B cell (primary cell): ENCODE measurements around the gene CD247. TPM values are rescaled to one million over a fixed set of nuclear protein-coding genes. Genes with fewer than 3 reads are reported as not detected.

Experiments used
- ATAC-seq: fragments of 200-7000 bp; cut with Tn5 transposase; one replicate; pipeline ENCODE4 v1.10.0; 2021; ENCODE audit warnings: low read depth, mild to moderate bottlenecking, moderate number of reproducible peaks, moderate library complexity
- CTCF ChIA-PET: fragments of 350-600 bp; sonication (Branson Sonifier 250); formaldehyde crosslinking; loops from one replicate; lab custom pipeline; 2021; ENCODE audit warnings: antibody characterized with exemption, inconsistent platforms; lab: Charles Lee
- POLR2A ChIA-PET: fragments of 350-600 bp; sonication (Branson Sonifier 250); formaldehyde crosslinking; loops from one replicate; lab custom pipeline; 2021; ENCODE audit warnings: antibody characterized with exemption; lab: Charles Lee
- DNase-seq: peaks from one replicate; pipeline ENCODE4 v3.0.0; 2013
- H2AFZ ChIP-seq: 2 replicates; pipeline ENCODE4 v1.6.1; 2012; ENCODE audit warnings: mild to moderate bottlenecking, low read depth, low read length; ENCODE audit not compliant: insufficient read depth, poor library complexity, severe bottlenecking
- H3K27ac ChIP-seq, 2 donors: 1 replicate in 1 of 2; 2 replicates in 1 of 2; pipeline ENCODE4 v1.5.1; 2012 to 2013; ENCODE audit warnings: low read length in 2 of 2, mild to moderate bottlenecking in 2 of 2, moderate library complexity in 1 of 2
- H3K27me3 ChIP-seq, 4 experiments: fragments of 200-600 bp in 1 of 4; sonication (generic) in 1 of 4; replicated peaks in 1 of 4; 1 replicate in 2 of 4; 2 replicates in 2 of 4; pipeline versions ENCODE4 v1.6.1 to v1.7.0; 2013 to 2016; ENCODE audit warnings: low read length in 3 of 4, mild to moderate bottlenecking in 2 of 4, mixed read lengths in 1 of 4, moderate library complexity in 1 of 4; ENCODE audit not compliant: insufficient read depth in 4 of 4, control insufficient read depth in 3 of 4; ENCODE audit errors: control extremely low read depth in 1 of 4
- H3K36me3 ChIP-seq, 2 experiments: replicated peaks in 1 of 2; 1 replicate in 1 of 2; 2 replicates in 1 of 2; pipeline versions ENCODE4 v1.6.1 to v1.7.1; 2013; ENCODE audit warnings: low read length in 1 of 2; ENCODE audit not compliant: insufficient read depth in 2 of 2, control insufficient read depth in 1 of 2; ENCODE audit errors: control extremely low read depth in 1 of 2, extremely low read depth in 1 of 2
- H3K4me1 ChIP-seq, 2 donors: fragments of 200-600 bp in 1 of 2; sonication (generic) in 1 of 2; 1 replicate in 1 of 2; 2 replicates in 1 of 2; pipeline versions ENCODE4 v1.5.1 to v1.6.1; 2013 to 2017; ENCODE audit warnings: low read length in 2 of 2; ENCODE audit not compliant: control insufficient read depth in 2 of 2, insufficient read depth in 2 of 2
- H3K4me2 ChIP-seq: replicated peaks from 2 replicates; pipeline ENCODE3; 2012; ENCODE audit warnings: mild to moderate bottlenecking, low read depth, low read length; ENCODE audit not compliant: poor library complexity, severe bottlenecking
- H3K4me3 ChIP-seq, 5 experiments: fragments of 200-600 bp in 1 of 5; sonication (generic) in 1 of 5; 1 replicate in 3 of 5; 2 replicates in 2 of 5; pipeline versions ENCODE4 v1.5.1 to v1.7.0; 2011 to 2016; ENCODE audit warnings: low read length in 4 of 5, mild to moderate bottlenecking in 4 of 5, low read depth in 2 of 5, control low read depth in 1 of 5, moderate library complexity in 1 of 5; ENCODE audit not compliant: insufficient read depth in 1 of 5; ENCODE audit errors: control extremely low read depth in 1 of 5, extremely low read depth in 1 of 5
- H3K79me2 ChIP-seq: fragments of 200-600 bp; sonication (generic); one replicate; pipeline ENCODE4 v1.6.0; 2016; ENCODE audit warnings: low read length; ENCODE audit not compliant: control insufficient read depth, insufficient read depth
- H3K9ac ChIP-seq: fragments of 200-600 bp; sonication (generic); 2 replicates; pipeline ENCODE4 v1.6.1; 2017; ENCODE audit warnings: mild to moderate bottlenecking, low read length, moderate library complexity
- H3K9me3 ChIP-seq, 3 donors: one replicate each; pipeline versions ENCODE4 v1.6.1 to v1.7.1; 2013; ENCODE audit warnings: low read length in 2 of 3; ENCODE audit not compliant: control insufficient read depth in 2 of 3, insufficient read depth in 1 of 3; ENCODE audit errors: control extremely low read depth in 1 of 3
- H4K20me1 ChIP-seq: 2 replicates; pipeline ENCODE4 v1.6.0; 2012; ENCODE audit warnings: mild to moderate bottlenecking, low read length; ENCODE audit not compliant: insufficient read depth, control insufficient read depth, poor library complexity, severe bottlenecking
- H3K27ac Mint-ChIP-seq: one replicate; pipeline ENCODE4 v1.8.0; 2021; ENCODE audit warnings: mixed read lengths
- H3K27me3 Mint-ChIP-seq: one replicate; pipeline ENCODE4 v1.8.0; 2021; ENCODE audit warnings: mixed read lengths
- H3K4me1 Mint-ChIP-seq: one replicate; pipeline ENCODE4 v1.8.0; 2021; ENCODE audit warnings: mixed read lengths
- H3K4me3 Mint-ChIP-seq: one replicate; pipeline ENCODE4 v1.8.0; 2021; ENCODE audit warnings: mixed read lengths
- H3K9me3 Mint-ChIP-seq: one replicate; pipeline ENCODE4 v1.8.0; 2022; ENCODE audit warnings: mixed read lengths; ENCODE audit not compliant: insufficient read depth
- EZH2 ChIP-seq: IDR thresholded peaks from 2 replicates; pipeline ENCODE4 v1.6.1; 2012; ENCODE audit warnings: borderline replicate concordance, low read depth, mild to moderate bottlenecking, moderate library complexity, low read length; ENCODE audit not compliant: insufficient read depth, poor library complexity, severe bottlenecking
- WGBS: methylation state at CpG from one replicate; pipeline ENCODE4 v1.1.5; 2013; ENCODE audit warnings: missing lambda C conversion rate; ENCODE audit not compliant: insufficient coverage; 5-methylcytosine and 5-hydroxymethylcytosine counted together
- intact Hi-C: fragments of 100-400 bp; cut with micrococcal nuclease; formaldehyde crosslinking; loops from one replicate; pipeline ENCODE4 v1.10.0; 2022
- polyA plus RNA-seq: library from polyadenylated mRNA; depleted of rRNA; stranded (reverse); fragments of >200 nt; gene quantifications from 2 replicates; pipeline ENCODE4 v1.2.3, GENCODE V29; 2012
- total RNA-seq, 2 donors: library from RNA; stranded (reverse); fragments of 120-200 nt in 1 of 2; gene quantifications; 1 replicate in 1 of 2; 2 replicates in 1 of 2; pipeline versions ENCODE4 v1.2.3 to v1.2.4, GENCODE V29; 2013 to 2022
- TF ChIP-seq, protein P1 (sequence below): fragments of 200-600 bp; IDR thresholded peaks from one replicate; pipeline ENCODE4 v1.8.0; 2022; ENCODE audit warnings: antibody characterized with exemption, mild to moderate bottlenecking

The CD247 gene
- total and polyA plus RNA-seq, 2 donors (not counting 1 experiment from before 2014, with no cell fraction given), result 2.5 to 10.8 TPM

DNA sequence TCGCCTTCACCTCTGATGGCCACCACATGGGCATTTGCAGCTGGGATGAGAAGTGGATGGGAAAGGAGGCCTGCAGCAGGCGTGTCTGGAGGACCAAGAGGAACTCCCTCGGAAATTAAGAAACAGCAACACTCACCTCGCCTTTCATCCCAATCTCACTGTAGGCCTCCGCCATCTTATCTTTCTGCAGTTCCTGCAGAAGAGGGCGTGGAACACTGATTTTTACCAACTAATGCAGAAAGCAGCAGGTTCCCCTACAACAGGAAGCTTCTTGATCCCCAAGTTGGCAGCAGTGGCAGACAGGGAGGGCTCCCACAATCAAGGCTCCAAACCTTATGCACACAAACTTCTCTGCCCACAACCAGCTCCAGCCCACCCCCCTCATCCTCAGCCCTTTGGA is 84.4 kb downstream of the CD247 start:
- ChIA-PET POLR2A (interaction anchor here (0.6 to 0.7 kb wide), 2 partner anchors 14 to 21 kb away, joined by 3 to 4 read pairs; no protein-coding TSS in a partner anchor), CTCF (interaction anchor here (1.0 to 6.1 kb wide), 5 partner anchors 9 to 166 kb away, joined by 3 to 51 read pairs (median 3); no protein-coding TSS in a partner anchor)
- Mint-ChIP-seq H3K27ac (no peak overlapping the region), H3K4me1 (peaks cover 72% of the 10 kb centered on the region), H3K4me3 (no peak overlapping the region), H3K27me3 (peaks cover 5% of the 10 kb centered on the region), H3K9me3 (no peaks in the 10 kb centered on the region)
- ATAC-seq, result no peak
- peaks cover 0 to 13% (median 0%) of the 10 kb centered on the region in 3 donors for H3K9me3 ChIP-seq
- H3K27me3 ChIP-seq, result peaks cover 0 to 10% (median 3%) of the 10 kb centered on the region in 4 experiments
- no peaks in the 10 kb centered on the region for H4K20me1 ChIP-seq
- no peaks in the 10 kb centered on the region for H3K79me2 ChIP-seq
- WGBS, result 96% methylated on average over 6 of the region's 6 CpGs
- TF ChIP-seq EZH2, result no peak
- intact Hi-C loops, result loop anchor here (2.0 to 10.0 kb wide), 3 partner anchors 15 to 212 kb away; partner anchors contain the start of gene POU2F1
- no peak overlapping the region for H3K27ac ChIP-seq
- H3K4me2 ChIP-seq, result no peak overlapping the region
- no peaks in the 10 kb centered on the region for H3K36me3 ChIP-seq
- H3K9ac ChIP-seq, result no peak overlapping the region
- no peak for DNase-seq
- peaks cover 47 to 64% of the 10 kb centered on the region in 2 donors for H3K4me1 ChIP-seq
- H3K4me3 ChIP-seq, result no peak overlapping the region
- H2AFZ ChIP-seq, result no peak overlapping the region

- no peaks in the 10 kb centered on the region for H4K20me1 ChIP-seq
- peaks cover 0 to 3% (median 1%) of the 10 kb centered on the region in 4 experiments for H3K27me3 ChIP-seq
- H3K79me2 ChIP-seq, result no peaks in the 10 kb centered on the region
- DNase-seq (no peak), ATAC-seq (no peak)
- peak overlapping the region; percentile 51 for H3K4me2 ChIP-seq
- TF ChIP-seq, protein P1, sequence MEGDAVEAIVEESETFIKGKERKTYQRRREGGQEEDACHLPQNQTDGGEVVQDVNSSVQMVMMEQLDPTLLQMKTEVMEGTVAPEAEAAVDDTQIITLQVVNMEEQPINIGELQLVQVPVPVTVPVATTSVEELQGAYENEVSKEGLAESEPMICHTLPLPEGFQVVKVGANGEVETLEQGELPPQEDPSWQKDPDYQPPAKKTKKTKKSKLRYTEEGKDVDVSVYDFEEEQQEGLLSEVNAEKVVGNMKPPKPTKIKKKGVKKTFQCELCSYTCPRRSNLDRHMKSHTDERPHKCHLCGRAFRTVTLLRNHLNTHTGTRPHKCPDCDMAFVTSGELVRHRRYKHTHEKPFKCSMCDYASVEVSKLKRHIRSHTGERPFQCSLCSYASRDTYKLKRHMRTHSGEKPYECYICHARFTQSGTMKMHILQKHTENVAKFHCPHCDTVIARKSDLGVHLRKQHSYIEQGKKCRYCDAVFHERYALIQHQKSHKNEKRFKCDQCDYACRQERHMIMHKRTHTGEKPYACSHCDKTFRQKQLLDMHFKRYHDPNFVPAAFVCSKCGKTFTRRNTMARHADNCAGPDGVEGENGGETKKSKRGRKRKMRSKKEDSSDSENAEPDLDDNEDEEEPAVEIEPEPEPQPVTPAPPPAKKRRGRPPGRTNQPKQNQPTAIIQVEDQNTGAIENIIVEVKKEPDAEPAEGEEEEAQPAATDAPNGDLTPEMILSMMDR, result no peak
- TF ChIP-seq EZH2, result no peak
- no peak overlapping the region for H2AFZ ChIP-seq
- H3K27me3 Mint-ChIP-seq, result no peaks in the 10 kb centered on the region
- ChIA-PET POLR2A (interaction anchor here (0.6 to 0.8 kb wide), 3 partner anchors 53 to 212 kb away, joined by 3 to 4 read pairs (median 3); partner anchors contain the start of genes CREG1 and POU2F1), CTCF (interaction anchor here (0.6 to 6.1 kb wide), 10 partner anchors 10 to 169 kb away, joined by 3 to 51 read pairs (median 6); no protein-coding TSS in a partner anchor)
- peaks cover 0 to 8% (median 0%) of the 10 kb centered on the region in 3 donors for H3K9me3 ChIP-seq
- whole genome bisulfite sequencing, result 88% methylated on average over 6 of the region's 7 CpGs
- peak overlapping the region in 1 of 2 donors; percentile 71 for H3K27ac ChIP-seq
- peak overlapping the region in 1 of 5 experiments; percentile 11 for H3K4me3 ChIP-seq
- H3K9ac ChIP-seq, result no peak overlapping the region
- peak overlapping the region; percentile 63 for H3K4me3 Mint-ChIP-seq
- H3K36me3 ChIP-seq, result no peaks in the 10 kb centered on the region
- peaks cover 37 to 54% of the 10 kb centered on the region in 2 donors for H3K4me1 ChIP-seq
- peak overlapping the region; percentile 97 for H3K27ac Mint-ChIP-seq
- intact Hi-C loops, result loop anchor here (2.0 to 10.0 kb wide), 3 partner anchors 14 to 210 kb away; partner anchors contain the start of gene POU2F1
- no peaks in the 10 kb centered on the region for H3K9me3 Mint-ChIP-seq
- H3K4me1 Mint-ChIP-seq, result peaks cover 65% of the 10 kb centered on the region
Observed at GRCh38 chr1:167432780-167433179, 85.5 kb downstream of the CD247 start.
